Fibroblast of mammary gland (primary cell): ENCODE data around the gene AP2M1.

Experiments used
- DNase-seq: peaks from one replicate; pipeline ENCODE4 v3.0.0-alpha.2; 2010; ENCODE audit warnings: low read depth
- H3K4me3 ChIP-seq: 2 replicates; pipeline ENCODE4 v1.5.1; 2011; ENCODE audit warnings: low read depth, mild to moderate bottlenecking, low read length, moderate library complexity; ENCODE audit not compliant: control insufficient read depth
- TF ChIP-seq, protein P1 (sequence below): conservative IDR thresholded peaks from 2 replicates; pipeline ENCODE4 v1.5.1; 2011; ENCODE audit warnings: low read depth, low read length, inconsistent platforms; ENCODE audit not compliant: control insufficient read depth, insufficient read depth

The AP2M1 gene

DNA sequence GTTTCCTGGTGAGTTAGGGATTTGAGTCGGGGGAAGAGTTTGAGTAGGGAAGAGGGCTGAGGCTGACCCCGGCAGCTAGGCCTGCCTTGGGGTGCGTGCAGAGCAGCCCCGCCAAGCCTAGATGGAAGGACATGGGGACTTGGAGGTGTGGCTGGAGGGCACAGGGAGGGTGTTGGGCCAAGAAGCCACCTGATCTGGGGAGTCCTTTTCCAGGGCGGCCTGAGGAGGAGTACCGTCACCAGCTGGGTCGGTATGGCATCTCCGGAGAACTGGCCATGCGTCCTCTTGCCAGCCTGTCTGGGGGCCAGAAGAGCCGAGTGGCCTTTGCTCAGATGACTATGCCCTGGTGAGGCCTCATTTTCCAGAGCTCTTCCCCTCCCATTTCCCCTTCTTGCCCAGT lies 18.2 kb downstream of the AP2M1 start:
- TF ChIP-seq, protein P1, sequence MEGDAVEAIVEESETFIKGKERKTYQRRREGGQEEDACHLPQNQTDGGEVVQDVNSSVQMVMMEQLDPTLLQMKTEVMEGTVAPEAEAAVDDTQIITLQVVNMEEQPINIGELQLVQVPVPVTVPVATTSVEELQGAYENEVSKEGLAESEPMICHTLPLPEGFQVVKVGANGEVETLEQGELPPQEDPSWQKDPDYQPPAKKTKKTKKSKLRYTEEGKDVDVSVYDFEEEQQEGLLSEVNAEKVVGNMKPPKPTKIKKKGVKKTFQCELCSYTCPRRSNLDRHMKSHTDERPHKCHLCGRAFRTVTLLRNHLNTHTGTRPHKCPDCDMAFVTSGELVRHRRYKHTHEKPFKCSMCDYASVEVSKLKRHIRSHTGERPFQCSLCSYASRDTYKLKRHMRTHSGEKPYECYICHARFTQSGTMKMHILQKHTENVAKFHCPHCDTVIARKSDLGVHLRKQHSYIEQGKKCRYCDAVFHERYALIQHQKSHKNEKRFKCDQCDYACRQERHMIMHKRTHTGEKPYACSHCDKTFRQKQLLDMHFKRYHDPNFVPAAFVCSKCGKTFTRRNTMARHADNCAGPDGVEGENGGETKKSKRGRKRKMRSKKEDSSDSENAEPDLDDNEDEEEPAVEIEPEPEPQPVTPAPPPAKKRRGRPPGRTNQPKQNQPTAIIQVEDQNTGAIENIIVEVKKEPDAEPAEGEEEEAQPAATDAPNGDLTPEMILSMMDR: no peak
- DNase-seq: no peak
- H3K4me3 ChIP-seq: no peak overlapping the region

DNA sequence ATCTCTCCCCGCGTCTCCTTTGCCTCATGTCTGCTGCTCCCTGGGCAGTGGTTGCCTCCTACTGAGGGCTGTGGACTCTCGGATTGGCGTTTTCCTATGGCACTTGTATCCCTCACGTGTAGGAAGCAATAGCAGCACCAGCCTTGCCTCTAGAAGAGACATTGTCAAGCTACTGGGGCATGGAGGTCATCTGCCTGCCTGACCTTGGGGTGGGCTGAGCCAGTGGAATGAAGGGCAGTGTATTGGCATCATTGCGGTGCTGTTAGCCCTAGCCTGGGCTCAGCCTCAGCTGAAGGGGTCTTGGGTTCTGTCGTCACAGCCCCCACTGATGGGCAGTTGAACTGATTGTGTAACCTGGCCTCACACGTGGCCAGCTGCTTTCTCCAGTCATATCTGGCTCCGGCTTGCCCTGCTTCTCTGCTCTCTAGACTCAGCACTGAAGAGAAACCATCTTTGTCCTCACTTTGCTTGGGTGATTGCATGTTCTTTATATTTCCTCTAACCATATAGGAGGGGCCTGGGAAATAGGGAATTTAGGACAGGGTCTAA lies 19.4 kb downstream of the AP2M1 start:
- DNase-seq: no peak
- TF ChIP-seq, protein P1: no peak
- no peak overlapping the region for H3K4me3 ChIP-seq

DNA sequence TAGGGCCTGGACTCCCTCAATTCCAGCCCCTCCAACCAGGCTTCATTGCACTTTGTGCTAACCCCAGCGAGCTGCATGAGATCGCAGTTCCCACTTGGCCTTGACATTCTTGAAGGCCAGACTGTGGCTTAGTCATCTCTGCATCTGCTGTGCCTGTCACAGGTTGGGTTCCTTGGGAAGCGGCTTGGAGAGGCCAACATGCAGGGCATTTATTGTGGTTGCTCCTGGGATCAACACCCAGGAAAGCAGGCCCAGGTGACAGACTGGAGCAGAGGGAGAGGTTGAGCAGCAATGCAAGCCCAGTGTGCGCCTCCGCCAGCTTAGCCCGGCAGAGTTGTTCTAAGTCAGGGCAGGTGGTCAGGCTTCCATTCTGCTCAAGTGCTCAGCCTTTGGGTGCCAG lies 21.9 kb downstream of the AP2M1 start:
- DNase-seq: no peak
- no peak overlapping the region for H3K4me3 ChIP-seq
- TF ChIP-seq, protein P1: no peak

DNA sequence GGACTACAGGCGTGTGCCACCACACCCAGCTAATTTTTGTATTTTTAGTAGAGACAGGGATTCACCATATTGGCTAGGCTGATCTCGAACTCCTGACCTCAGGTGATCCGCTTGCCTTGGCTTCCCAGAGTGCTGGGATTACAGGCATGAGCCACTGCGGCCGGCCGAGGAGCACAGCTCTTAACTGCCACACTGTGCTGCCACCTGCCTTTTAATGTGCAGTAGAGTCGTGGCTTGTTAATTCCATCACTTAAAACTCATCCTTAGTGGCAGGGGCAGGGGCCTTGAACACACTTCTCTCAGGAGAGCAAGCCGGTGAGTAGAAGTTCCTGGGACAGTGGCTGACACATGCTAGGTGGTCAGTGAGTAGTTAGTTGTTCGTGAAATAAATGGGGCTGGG lies 23.9 kb downstream of the AP2M1 start:
- no peak for DNase-seq
- no peak overlapping the region for H3K4me3 ChIP-seq
- TF ChIP-seq, protein P1: no peak

DNA sequence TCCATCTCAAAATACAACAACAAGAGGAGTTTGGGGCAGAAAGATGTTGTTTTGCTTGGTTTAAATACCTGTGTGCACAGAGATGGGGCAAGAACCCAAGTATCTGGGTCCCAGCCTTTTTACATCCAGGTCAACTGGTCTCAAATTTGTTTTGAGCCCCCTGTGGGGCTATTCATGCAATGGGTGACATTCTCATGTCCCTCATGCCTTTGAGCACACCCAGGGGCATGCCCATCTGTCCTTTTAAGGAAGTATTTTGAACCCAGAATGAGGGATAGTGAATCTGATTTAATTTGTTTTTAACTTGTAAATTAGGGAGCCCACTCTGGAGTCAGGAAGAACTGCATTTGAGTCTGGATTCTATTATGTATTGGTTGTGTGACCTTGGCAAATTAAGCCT lies 26.2 kb downstream of the AP2M1 start:
- no peak for DNase-seq
- no peak overlapping the region for H3K4me3 ChIP-seq
- TF ChIP-seq, protein P1: no peak

DNA sequence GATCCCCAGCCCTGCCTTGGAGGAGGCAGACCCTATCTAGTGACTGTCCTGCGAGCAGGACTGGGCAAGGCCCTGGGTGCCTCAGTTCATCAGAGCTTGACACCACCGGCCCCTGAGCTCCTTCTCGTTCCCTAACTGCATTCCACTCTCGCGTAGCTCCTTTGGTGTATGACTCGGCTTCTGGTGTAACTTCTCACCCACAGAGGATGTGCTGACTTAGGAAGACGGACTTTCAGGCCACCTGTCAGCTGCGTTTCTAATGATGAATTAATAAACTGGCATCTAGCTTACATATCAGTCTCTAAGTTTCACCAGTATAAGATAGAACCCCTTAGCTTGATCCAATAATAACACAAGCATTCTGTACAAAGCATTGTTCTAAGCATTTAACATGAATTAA lies 28.9 kb downstream of the AP2M1 start:
- TF ChIP-seq, protein P1: no peak
- no peak overlapping the region for H3K4me3 ChIP-seq
- DNase-seq: no peak
